SH-SY5Y (cell line): ENCODE data around the gene AS3MT.

Experiments used
- GATA2 ChIP-seq: IDR thresholded peaks from 2 replicates; pipeline ENCODE4 v1.6.1; 2011; ENCODE audit warnings: mild to moderate bottlenecking, low read depth, low read length
- GATA3 ChIP-seq: IDR thresholded peaks from 2 replicates; pipeline ENCODE4 v1.6.1; 2011; ENCODE audit warnings: low read depth, mild to moderate bottlenecking, low read length, moderate library complexity

- no peak for TF ChIP-seq GATA3
- TF ChIP-seq GATA2, result no peak
These were observed 77.7 kb downstream of the AS3MT start for GRCh38 chr10:102946992-102947391.
